SK-N-MC (cell line): ENCODE results near the gene PTPRZ1.

Source experiments
- EZH2 ChIP-seq: fragments of 200-600 bp; sonication (generic); IDR thresholded peaks from one replicate; pipeline ENCODE4 v1.6.1; 2017; ENCODE audit warnings: antibody characterized with exemption
- POLR2AphosphoS5 ChIP-seq: IDR thresholded peaks from 2 replicates; pipeline ENCODE4 v1.6.1; 2012; ENCODE audit warnings: mild to moderate bottlenecking, low read depth, low read length, borderline replicate concordance

DNA sequence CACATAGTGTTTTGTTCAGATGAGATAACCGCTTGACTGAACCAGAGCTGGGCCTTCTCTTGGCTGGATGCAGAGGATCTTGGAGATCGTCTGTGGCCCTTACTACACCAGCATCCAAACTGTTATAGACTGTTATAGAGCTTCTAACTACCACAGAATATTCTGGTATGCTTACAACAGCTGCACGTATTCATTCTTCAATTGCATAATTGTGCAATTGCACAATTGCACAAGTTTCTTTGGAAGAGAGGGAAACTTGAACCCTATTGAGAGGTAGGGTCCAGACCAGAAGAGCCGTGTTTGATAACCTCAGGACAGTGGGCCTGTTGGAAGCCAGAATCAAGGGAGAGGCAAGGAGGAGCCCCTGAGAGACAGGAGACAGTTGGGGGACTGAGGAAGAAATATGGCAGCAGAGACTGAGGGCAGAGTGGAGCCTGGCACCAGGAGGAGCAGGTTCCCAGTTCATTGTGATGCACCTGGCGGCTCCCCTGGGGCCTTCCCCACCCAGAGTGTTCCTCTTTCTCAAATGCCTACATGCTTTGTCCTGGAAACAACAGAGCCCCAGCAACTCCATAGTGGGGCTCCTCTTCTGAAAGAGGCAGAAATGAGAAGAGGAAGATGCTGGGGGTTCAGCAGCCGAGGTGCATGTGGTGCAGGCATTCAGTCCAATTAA lies 64.1 kb downstream of the PTPRZ1 start:
- TF ChIP-seq POLR2AphosphoS5: no peak
- TF ChIP-seq EZH2: no peak
